IPS-15b (cell line): ENCODE measurements around the gene NPAS2.

ENCODE experiments used
- H3K27me3 ChIP-seq: one replicate; pipeline ENCODE4 v1.6.1; 2013; ENCODE audit warnings: low read length; ENCODE audit not compliant: control insufficient read depth, insufficient read depth
- H3K36me3 ChIP-seq: one replicate; pipeline ENCODE4 v1.6.1; 2013; ENCODE audit warnings: low read length; ENCODE audit not compliant: control insufficient read depth, insufficient read depth
- H3K4me1 ChIP-seq: one replicate; pipeline ENCODE4 v1.6.1; 2013; ENCODE audit warnings: mild to moderate bottlenecking, low read length; ENCODE audit not compliant: control insufficient read depth, insufficient read depth
- H3K4me3 ChIP-seq: one replicate; pipeline ENCODE4 v1.5.1; 2013; ENCODE audit warnings: low read depth, low read length
- H3K9ac ChIP-seq: one replicate; pipeline ENCODE4 v1.6.1; 2013; ENCODE audit warnings: low read depth, mild to moderate bottlenecking, low read length
- H3K9me3 ChIP-seq: one replicate; pipeline ENCODE4 v1.6.1; 2013; ENCODE audit warnings: mild to moderate bottlenecking, low read length; ENCODE audit not compliant: control insufficient read depth, insufficient read depth

NPAS2 gene

GRCh38 chr2:101036562-101036961 is 216.6 kb downstream of the NPAS2 start:
- peaks cover 12% of the 10 kb centered on the region for H3K36me3 ChIP-seq
- no peaks in the 10 kb centered on the region for H3K9me3 ChIP-seq
- H3K4me3 ChIP-seq = no peak overlapping the region
- H3K27me3 ChIP-seq = no peaks in the 10 kb centered on the region
- no peaks in the 10 kb centered on the region for H3K4me1 ChIP-seq
- H3K9ac ChIP-seq = no peak overlapping the region

DNA sequence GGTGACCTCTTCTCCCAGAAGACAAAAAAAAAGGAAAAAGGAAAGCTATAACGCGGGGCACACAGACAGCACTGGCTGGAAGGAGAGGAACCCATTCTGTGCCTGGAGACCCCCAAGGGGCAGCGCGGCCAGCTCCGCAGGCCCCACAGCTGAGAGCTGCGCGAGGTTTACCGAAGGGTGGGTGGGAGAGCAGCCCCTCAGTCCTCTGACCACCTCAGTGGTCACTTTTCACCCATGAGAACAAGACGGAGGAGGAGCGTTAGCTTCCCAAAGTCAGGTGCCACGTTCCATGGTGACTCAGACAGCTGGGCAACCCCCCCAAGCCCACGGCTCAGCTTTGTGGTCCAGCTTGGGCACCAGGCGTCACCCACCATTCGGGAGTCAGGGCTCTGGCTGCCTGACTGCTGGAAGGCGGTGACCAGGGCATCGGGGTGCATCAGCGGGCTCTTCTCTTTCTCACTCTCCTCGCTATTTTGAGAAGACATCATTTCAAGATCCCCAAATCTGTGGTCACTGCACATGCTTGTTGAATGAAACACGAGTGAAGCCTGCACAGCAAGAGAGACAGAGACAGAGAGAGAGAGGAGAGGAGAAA is 217.3 kb downstream of the NPAS2 start:
- H3K36me3 ChIP-seq = peaks cover 12% of the 10 kb centered on the region
- H3K9ac ChIP-seq = no peak overlapping the region
- no peaks in the 10 kb centered on the region for H3K4me1 ChIP-seq
- no peaks in the 10 kb centered on the region for H3K27me3 ChIP-seq
- no peaks in the 10 kb centered on the region for H3K9me3 ChIP-seq
- H3K4me3 ChIP-seq = no peak overlapping the region

DNA sequence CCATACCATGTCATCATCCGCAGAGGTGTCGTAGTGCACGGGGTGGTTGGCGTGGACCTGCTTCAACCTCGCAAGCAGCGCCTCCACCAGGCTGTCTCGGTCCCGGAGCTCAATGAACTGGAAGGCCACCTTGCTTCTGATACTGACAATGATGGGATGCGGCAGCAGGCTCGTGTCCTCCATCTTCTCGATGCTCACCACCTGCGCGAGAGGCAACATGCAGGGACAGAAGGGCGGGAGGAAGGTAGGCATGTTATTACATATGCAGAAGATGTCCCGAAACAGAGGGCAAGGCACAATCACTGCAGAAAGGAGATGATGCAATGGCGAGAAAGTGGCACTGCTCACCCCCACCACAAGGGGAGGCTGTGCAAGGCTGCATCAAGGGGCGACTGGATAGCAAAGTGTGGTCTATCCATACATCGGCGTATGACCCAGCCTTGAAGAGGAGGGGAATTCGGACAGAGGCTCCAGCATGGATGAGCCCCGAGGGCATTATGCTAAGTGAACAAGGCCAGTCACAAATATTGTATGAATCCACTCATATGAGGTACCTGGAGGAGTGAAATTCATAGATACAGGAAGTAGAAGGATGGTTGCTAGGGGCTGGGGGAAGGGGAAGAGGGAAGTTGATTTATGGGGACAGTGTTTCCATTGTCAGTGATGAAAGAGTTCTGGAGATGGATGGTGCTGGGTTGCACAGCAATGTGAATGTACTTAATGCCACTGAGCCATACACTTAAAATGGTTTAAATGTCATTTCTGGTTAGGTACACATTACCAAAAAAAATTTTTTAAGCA is 218.7 kb downstream of the NPAS2 start:
- H3K36me3 ChIP-seq = peaks cover 12% of the 10 kb centered on the region
- no peaks in the 10 kb centered on the region for H3K27me3 ChIP-seq
- H3K9me3 ChIP-seq = no peaks in the 10 kb centered on the region
- H3K9ac ChIP-seq = no peak overlapping the region
- H3K4me1 ChIP-seq = no peaks in the 10 kb centered on the region
- H3K4me3 ChIP-seq = no peak overlapping the region

DNA sequence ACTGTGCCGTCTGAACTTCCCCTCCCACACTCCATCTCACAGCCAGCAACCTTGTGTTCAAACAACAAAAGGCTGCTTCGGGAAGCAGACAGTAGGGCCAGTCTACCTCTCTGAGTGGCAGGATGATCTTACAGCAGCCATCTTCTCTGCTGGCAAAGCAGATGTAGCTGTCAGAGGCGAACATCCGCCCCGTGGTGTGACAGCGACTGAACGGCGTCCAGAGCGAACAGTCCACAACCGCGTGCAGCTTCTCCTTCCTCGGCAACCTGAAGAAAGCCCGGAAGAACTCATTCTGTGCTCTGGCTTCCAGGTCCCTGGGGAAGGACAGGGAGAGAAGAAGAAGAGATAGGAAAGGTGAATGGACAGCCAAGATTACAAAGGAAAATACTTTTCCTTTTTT is 220.1 kb downstream of the NPAS2 start:
- no peaks in the 10 kb centered on the region for H3K27me3 ChIP-seq
- H3K4me1 ChIP-seq = no peaks in the 10 kb centered on the region
- no peaks in the 10 kb centered on the region for H3K9me3 ChIP-seq
- no peak overlapping the region for H3K4me3 ChIP-seq
- H3K9ac ChIP-seq = no peak overlapping the region
- H3K36me3 ChIP-seq = peaks cover 10% of the 10 kb centered on the region

DNA sequence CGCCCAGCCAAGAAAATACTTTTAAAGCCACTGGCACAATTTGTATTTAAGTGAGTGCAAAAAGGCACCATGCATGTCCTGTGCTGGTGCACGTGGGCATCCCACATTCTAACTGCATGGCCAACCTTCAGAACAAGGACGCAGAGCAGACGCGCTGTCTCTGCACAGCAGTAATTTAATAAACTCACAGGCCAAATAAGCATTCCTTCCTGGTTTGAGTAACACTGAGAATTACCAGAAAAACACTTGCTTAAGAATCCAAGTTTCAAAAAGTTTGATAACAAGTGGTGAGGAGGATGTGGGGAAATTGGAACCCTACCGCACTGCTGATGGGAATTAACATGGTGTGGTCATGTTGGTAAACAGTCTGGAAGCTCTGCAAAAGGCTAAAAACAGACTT is 220.8 kb downstream of the NPAS2 start:
- H3K4me1 ChIP-seq = no peaks in the 10 kb centered on the region
- H3K27me3 ChIP-seq = no peaks in the 10 kb centered on the region
- H3K9me3 ChIP-seq = no peaks in the 10 kb centered on the region
- no peak overlapping the region for H3K9ac ChIP-seq
- H3K4me3 ChIP-seq = no peak overlapping the region
- H3K36me3 ChIP-seq = peaks cover 7% of the 10 kb centered on the region

DNA sequence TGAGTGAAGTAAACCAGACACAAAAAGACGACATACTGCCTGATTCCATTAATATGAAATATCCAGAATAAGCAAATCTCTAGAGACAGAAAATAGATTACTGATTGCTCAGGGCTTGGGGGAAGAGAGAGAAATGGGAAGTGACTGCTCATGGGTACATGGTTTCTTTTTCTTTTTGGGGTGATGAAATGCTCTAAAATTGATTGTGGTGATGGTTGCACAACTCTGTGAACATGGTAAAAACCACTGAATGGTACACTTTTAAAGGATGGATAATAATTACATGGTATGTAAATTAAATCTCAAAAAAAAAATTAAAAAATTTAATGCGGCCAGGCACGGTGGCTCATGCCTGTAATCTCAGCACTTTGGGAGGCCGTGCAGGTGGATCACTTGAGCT is 221.5 kb downstream of the NPAS2 start:
- Histone ChIP-seq H3K27me3 (no peaks in the 10 kb centered on the region), H3K4me3 (no peak overlapping the region), H3K9ac (no peak overlapping the region), H3K36me3 (peaks cover 7% of the 10 kb centered on the region), H3K9me3 (no peaks in the 10 kb centered on the region), H3K4me1 (no peaks in the 10 kb centered on the region)

- no peak overlapping the region for H3K9ac ChIP-seq
- no peaks in the 10 kb centered on the region for H3K4me1 ChIP-seq
Observed at GRCh38 chr2:101045330-101045729, 225.4 kb downstream of the NPAS2 start.

More at GRCh38 chr2:101045330-101045729, 225.4 kb downstream of the NPAS2 start:
- no peaks in the 10 kb centered on the region for H3K9me3 ChIP-seq
- H3K27me3 ChIP-seq = no peaks in the 10 kb centered on the region
- H3K36me3 ChIP-seq = peaks cover 2% of the 10 kb centered on the region
- no peak overlapping the region for H3K4me3 ChIP-seq
